IMR-90 (cell line): ENCODE results near the gene APOC4. TPM values are rescaled to one million over a fixed set of nuclear protein-coding genes. Genes with fewer than 3 reads are reported as not detected.

Experiments used
- ATAC-seq: fragments of 200-7000 bp; cut with Tn5 transposase; 2 replicates; pipeline ENCODE4 v1.9.1; 2020; ENCODE audit warnings: low read depth, mild to moderate bottlenecking, moderate library complexity
- BruUV-seq: library from RNA; stranded (reverse); fragments of 400-500 nt; replicated peaks from 2 replicates; lab custom pipeline; 2021; lab: Mats Ljungman, UMichigan
- CTCF ChIA-PET: fragments of 300-600 bp; formaldehyde crosslinking; extraction: SDS; loops from one replicate; lab custom pipeline; 2021; ENCODE audit warnings: antibody characterized with exemption; lab: Yijun Ruan, JAX
- POLR2A ChIA-PET: fragments of 300-600 bp; sonication (Branson Sonifier 250); formaldehyde crosslinking; loops from one replicate; lab custom pipeline; 2022; ENCODE audit warnings: antibody characterized with exemption; ENCODE audit not compliant: unreplicated experiment; lab: Charles Lee
- DNase-seq: peaks from one replicate; pipeline ENCODE4 v3.0.0; 2013
- H2AFZ ChIP-seq: replicated peaks from 2 replicates; pipeline ENCODE3; 2013; ENCODE audit warnings: low read length, mild to moderate bottlenecking; ENCODE audit not compliant: poor library complexity
- H2AK5ac ChIP-seq: 2 replicates; pipeline ENCODE4 v1.6.1; 2013; ENCODE audit warnings: low read depth, low read length, inconsistent platforms
- H2AK9ac ChIP-seq: replicated peaks from 2 replicates; pipeline ENCODE3; 2013; ENCODE audit warnings: mild to moderate bottlenecking, low read depth, low read length, moderate library complexity; ENCODE audit not compliant: poor library complexity
- H2BK120ac ChIP-seq: 2 replicates; pipeline ENCODE4 v1.6.1; 2013; ENCODE audit warnings: low read depth, low read length, inconsistent platforms
- H2BK15ac ChIP-seq: 3 replicates; pipeline ENCODE4 v1.6.1; 2013; ENCODE audit warnings: low read depth, low read length, inconsistent platforms
- H2BK20ac ChIP-seq: 2 replicates; pipeline ENCODE4 v1.6.1; 2013; ENCODE audit warnings: low read depth, mild to moderate bottlenecking, inconsistent platforms, low read length, moderate library complexity
- H2BK5ac ChIP-seq: 2 replicates; pipeline ENCODE4 v1.6.1; 2013; ENCODE audit warnings: mild to moderate bottlenecking, low read depth, low read length, inconsistent platforms; ENCODE audit not compliant: poor library complexity, severe bottlenecking
- H3K14ac ChIP-seq: replicated peaks from 2 replicates; pipeline ENCODE4 v1.6.1; 2013; ENCODE audit warnings: low read depth, low read length, inconsistent platforms
- H3K18ac ChIP-seq: 2 replicates; pipeline ENCODE4 v1.6.1; 2013; ENCODE audit warnings: low read depth, low read length, control low read depth
- H3K23ac ChIP-seq: 2 replicates; pipeline ENCODE4 v1.6.1; 2013; ENCODE audit warnings: low read depth, low read length, inconsistent platforms
- H3K27ac ChIP-seq: 2 replicates; pipeline ENCODE4 v1.5.1; 2013; ENCODE audit warnings: mild to moderate bottlenecking, control low read depth, low read length; ENCODE audit not compliant: insufficient read depth
- H3K27me3 ChIP-seq: 2 replicates; pipeline ENCODE4 v1.6.1; 2013; ENCODE audit warnings: low read length; ENCODE audit not compliant: control insufficient read depth, insufficient read depth
- H3K36me3 ChIP-seq: 2 replicates; pipeline ENCODE4 v1.6.1; 2013; ENCODE audit warnings: low read length, mixed read lengths; ENCODE audit not compliant: control insufficient read depth, insufficient read depth
- H3K4ac ChIP-seq: 2 replicates; pipeline ENCODE4 v1.6.1; 2013; ENCODE audit warnings: low read depth, low read length, inconsistent platforms
- H3K4me1 ChIP-seq: 2 replicates; pipeline ENCODE4 v1.6.1; 2013; ENCODE audit warnings: low read length, mixed read lengths; ENCODE audit not compliant: control insufficient read depth, insufficient read depth
- H3K4me2 ChIP-seq: 2 replicates; pipeline ENCODE4 v1.6.1; 2013; ENCODE audit warnings: low read depth, mild to moderate bottlenecking, control low read depth, low read length, moderate library complexity
- H3K4me3 ChIP-seq: 2 replicates; pipeline ENCODE4 v1.5.1; 2013; ENCODE audit warnings: low read depth, mild to moderate bottlenecking, control low read depth, low read length, moderate library complexity; ENCODE audit not compliant: insufficient read depth
- H3K56ac ChIP-seq: 2 replicates; pipeline ENCODE4 v1.6.1; 2013; ENCODE audit warnings: low read length, inconsistent platforms; ENCODE audit not compliant: insufficient read depth; ENCODE audit errors: extremely low read depth
- H3K79me1 ChIP-seq, 2 experiments: 2 replicates each; pipeline ENCODE4 v1.6.1; 2013; ENCODE audit warnings: low read length in 2 of 2, inconsistent platforms in 1 of 2, low read depth in 1 of 2
- H3K9ac ChIP-seq: 2 replicates; pipeline ENCODE4 v1.6.1; 2013; ENCODE audit warnings: low read depth, low read length, control low read depth
- H3K9me1 ChIP-seq: 2 replicates; pipeline ENCODE4 v1.6.1; 2013; ENCODE audit warnings: low read length, inconsistent platforms; ENCODE audit not compliant: insufficient read depth
- H3K9me3 ChIP-seq: 2 replicates; pipeline ENCODE4 v1.6.1; 2013; ENCODE audit warnings: low read length; ENCODE audit not compliant: control insufficient read depth, insufficient read depth
- H4K20me1 ChIP-seq: 2 replicates; pipeline ENCODE4 v1.6.1; 2013; ENCODE audit warnings: low read length, inconsistent platforms; ENCODE audit not compliant: insufficient read depth
- H4K5ac ChIP-seq: 2 replicates; pipeline ENCODE4 v1.6.1; 2013; ENCODE audit warnings: mild to moderate bottlenecking, low read depth, low read length, control low read depth
- H4K8ac ChIP-seq, 2 experiments: 2 replicates each; pipeline ENCODE4 v1.6.1; 2013; ENCODE audit warnings: low read depth in 2 of 2, low read length in 2 of 2, control low read depth in 1 of 2, inconsistent platforms in 1 of 2
- H4K91ac ChIP-seq: 2 replicates; pipeline ENCODE4 v1.6.1; 2013; ENCODE audit warnings: low read depth, low read length, inconsistent platforms; ENCODE audit not compliant: insufficient read depth
- FOS ChIP-seq: fragments of 150-350 bp; IDR thresholded peaks from 2 replicates; pipeline ENCODE4 v1.6.1; 2016; ENCODE audit warnings: low read depth, low read length
- RAD21 ChIP-seq: IDR thresholded peaks from 2 replicates; pipeline ENCODE4 v1.6.1; 2012; ENCODE audit warnings: low read length, improper control_type of control experiment
- WGBS, 2 experiments: methylation state at CpG; one replicate each; pipeline versions ENCODE4 v1.1.5 to v1.1.7; 2013; ENCODE audit warnings: missing lambda C conversion rate in 2 of 2; ENCODE audit not compliant: insufficient read length in 1 of 2; ENCODE audit errors: extremely low coverage in 2 of 2; 5-methylcytosine and 5-hydroxymethylcytosine counted together
- dilution Hi-C: fragments of 300-500 bp; cut with HindIII; formaldehyde crosslinking; loops from one replicate; pipeline ENCODE4 v1.14.3; 2018; ENCODE audit warnings: low sequenced_read_pairs; ENCODE audit not compliant: unreplicated experiment
- in situ Hi-C: fragments of 300-500 bp; cut with MboI; formaldehyde crosslinking; loops from 3 replicates; pipeline ENCODE4 v1.14.3; 2019; ENCODE audit warnings: low sequenced_read_pairs, inconsistent platforms, mixed read lengths
- intact Hi-C: fragments of 100-400 bp; cut with micrococcal nuclease; formaldehyde crosslinking; loops from 2 replicates; pipeline ENCODE4 v1.10.0; 2022
- polyA plus RNA-seq, 3 experiments: library from polyadenylated mRNA; depleted of rRNA; stranded (reverse); fragments of >200 nt; gene quantifications; 2 replicates each; pipeline ENCODE4 v1.2.3, GENCODE V29; 2012; ENCODE audit warnings: low replicate concordance in 1 of 3
- total RNA-seq: library from RNA; depleted of rRNA; stranded (reverse); fragments of >200 nt; gene quantifications from 2 replicates; pipeline ENCODE4 v1.2.3, GENCODE V29; 2012

Gene APOC4
- total and polyA plus RNA-seq, 2 of the 4 experiments (the other 2 are of a cell fraction), result not detected

DNA sequence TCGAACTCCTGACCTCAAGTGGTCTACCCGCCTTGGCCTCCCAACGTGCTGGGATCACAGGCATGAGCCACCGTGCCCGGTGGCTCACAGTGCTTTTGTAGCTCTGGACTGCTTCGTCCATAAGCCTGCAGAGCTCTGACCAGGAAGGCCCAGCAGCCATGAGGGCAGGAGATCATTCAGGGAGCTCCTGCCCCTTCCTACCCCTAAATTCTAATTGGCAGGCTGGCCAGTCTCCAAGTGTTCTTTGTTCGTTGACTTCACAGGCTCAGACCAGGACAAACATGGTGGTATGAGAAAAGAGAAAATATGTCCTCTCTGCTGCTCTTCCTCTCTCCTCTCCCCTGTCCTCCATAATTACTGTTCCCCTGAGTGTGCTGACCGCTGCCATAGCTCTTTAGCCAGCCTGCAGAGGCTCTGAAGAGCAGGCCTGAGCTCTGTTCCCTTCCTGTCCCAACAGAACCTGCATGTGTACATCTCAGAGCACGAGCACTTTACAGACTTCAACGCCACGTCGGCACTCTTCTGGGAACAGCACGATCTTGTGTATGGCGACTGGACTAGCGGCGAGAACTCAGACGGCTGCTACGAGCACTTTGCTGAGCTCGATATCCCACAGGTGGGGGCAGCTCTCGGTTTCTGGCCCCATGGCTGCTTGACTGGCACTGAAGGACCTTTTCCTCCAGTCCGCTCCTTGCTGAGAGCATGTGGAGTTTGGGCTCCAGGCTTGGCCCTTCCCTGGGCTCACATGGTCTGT is 32.1 kb downstream of the APOC4 start:
- Histone ChIP-seq H2BK15ac (no peak overlapping the region), H3K18ac (no peak overlapping the region), H3K4me1 (no peaks in the 10 kb centered on the region), H2BK20ac (no peak overlapping the region), H3K27me3 (no peaks in the 10 kb centered on the region), H3K23ac (no peak overlapping the region), H2BK120ac (no peak overlapping the region), H2AK9ac (no peak overlapping the region), H3K4ac (no peak overlapping the region), H3K9me1 (no peaks in the 10 kb centered on the region), H3K4me3 (no peak overlapping the region), H4K5ac (no peak overlapping the region), H3K79me1 (peaks cover 3 to 24% of the 10 kb centered on the region in 2 experiments), H3K4me2 (no peak overlapping the region), H2AFZ (no peak overlapping the region), H3K14ac (no peak overlapping the region), H4K20me1 (peaks cover 9% of the 10 kb centered on the region), H3K27ac (no peak overlapping the region), H4K91ac (no peak overlapping the region), H2AK5ac (no peak overlapping the region), H3K36me3 (peaks cover 60% of the 10 kb centered on the region), H3K9me3 (no peaks in the 10 kb centered on the region), H3K9ac (no peak overlapping the region), H2BK5ac (no peak overlapping the region), H4K8ac (no peak overlapping the region), H3K56ac (no peak overlapping the region)
- intact Hi-C loops (no loop called here), in situ Hi-C loops (no loop called here), dilution Hi-C loops (no loop called here)
- ChIA-PET CTCF (interaction anchor here (0.7 kb wide), 1 partner anchor 16 kb away, joined by 5 read pairs; no protein-coding TSS in a partner anchor), POLR2A (interaction anchor here (0.6 kb wide), 1 partner anchor 13 kb away, joined by 3 read pairs; no protein-coding TSS in a partner anchor)
- BruUV-seq, result no TSS peak
- 99% methylated on average over 15 of the region's 21 CpGs; no CpG with 5 or more reads in 1 of the 2 experiments for WGBS, 2 experiments
- TF ChIP-seq FOS (no peak), RAD21 (no peak)
- ATAC-seq, result no peak
- no peak for DNase-seq
